ENCODE data around the gene GPR158. TPM values are rescaled to one million over a fixed set of nuclear protein-coding genes. Genes with fewer than 3 reads are reported as not detected.

Gene GPR158
- polyA plus RNA-seq, 4 donors, result 0.24 to 0.33 TPM; not detected in 2

DNA sequence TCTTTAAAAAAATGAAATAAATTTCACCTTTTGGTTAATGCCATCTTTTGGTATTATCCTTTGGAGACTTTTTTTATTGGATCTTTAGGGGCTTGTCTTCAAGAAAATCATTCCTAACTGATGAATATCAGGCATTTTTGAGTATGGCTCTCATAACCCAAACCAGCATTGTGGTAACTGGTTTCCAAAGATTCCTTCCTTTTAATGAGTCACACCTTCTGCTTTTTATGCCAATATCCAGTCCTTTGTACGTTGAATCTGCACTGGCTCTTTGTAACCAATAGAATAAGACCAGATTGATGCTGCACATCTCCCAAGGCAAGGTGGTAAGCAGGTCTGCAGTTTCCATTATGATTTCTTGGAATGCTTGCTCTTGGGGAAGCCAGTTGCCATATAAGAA lies 89.1 kb downstream of the GPR158 start:
- Histone ChIP-seq H3K27me3 (ENCODE audit: control insufficient read depth in 3 of 3, insufficient read depth in 3 of 3, low read length in 3 of 3) (no peaks in the 10 kb centered on the region), H3K4me1 (ENCODE audit: control insufficient read depth in 3 of 3, insufficient read depth in 2 of 3, low read depth in 1 of 3, low read length in 2 of 3) (no peaks in the 10 kb centered on the region), H3K4me3 (ENCODE audit: low read depth in 1 of 3, low read length in 3 of 3) (no peak overlapping the region), H3K9me3 (ENCODE audit: control insufficient read depth in 2 of 2, insufficient read depth in 1 of 2, low read depth in 1 of 2, low read length in 1 of 2) (no peaks in the 10 kb centered on the region), H3K36me3 (ENCODE audit: control insufficient read depth in 3 of 3, insufficient read depth in 2 of 3, low read depth in 1 of 3, low read length in 3 of 3) (no peaks in the 10 kb centered on the region), H3K27ac (ENCODE audit: low read depth in 1 of 3, low read length in 2 of 3) (no peak overlapping the region)
- 6 to 36% (median 27%) methylated on average over 1 of the region's 1 CpG for WGBS, 3 donors
- DNase-seq (no peak), FAIRE-seq (no peak)

DNA sequence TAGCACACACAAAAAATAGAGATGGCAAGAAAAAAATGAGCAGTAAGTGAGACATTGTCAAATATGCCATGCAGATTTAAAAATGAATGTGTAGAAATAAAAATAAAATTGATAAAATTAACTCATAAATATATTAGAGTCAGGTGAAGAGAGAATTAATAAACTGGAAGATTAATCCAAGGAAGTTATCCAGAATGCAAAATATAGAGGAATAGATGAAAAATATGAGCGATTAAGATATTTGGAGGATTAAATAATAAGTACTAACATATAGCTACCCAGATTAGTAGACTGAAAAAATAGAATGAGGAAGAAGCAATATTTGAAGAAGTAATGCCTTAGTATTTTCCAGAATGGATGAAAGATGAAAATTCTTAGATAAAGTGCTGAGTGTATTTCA lies 103.4 kb downstream of the GPR158 start:
- Histone ChIP-seq H3K9me3 (ENCODE audit: control insufficient read depth in 2 of 2, insufficient read depth in 1 of 2, low read depth in 1 of 2, low read length in 1 of 2) (peaks cover 0 to 10% of the 10 kb centered on the region in 2 donors), H3K27me3 (ENCODE audit: control insufficient read depth in 3 of 3, insufficient read depth in 3 of 3, low read length in 3 of 3) (no peaks in the 10 kb centered on the region), H3K36me3 (ENCODE audit: control insufficient read depth in 3 of 3, insufficient read depth in 2 of 3, low read depth in 1 of 3, low read length in 3 of 3) (no peaks in the 10 kb centered on the region), H3K27ac (ENCODE audit: low read depth in 1 of 3, low read length in 2 of 3) (no peak overlapping the region), H3K4me3 (ENCODE audit: low read depth in 1 of 3, low read length in 3 of 3) (no peak overlapping the region), H3K4me1 (ENCODE audit: control insufficient read depth in 3 of 3, insufficient read depth in 2 of 3, low read depth in 1 of 3, low read length in 2 of 3) (no peaks in the 10 kb centered on the region)
- DNase-seq (no peak), FAIRE-seq (peak; percentile 15)
- WGBS, 3 donors, result 89 to 97% (median 95%) methylated on average over 1 of the region's 1 CpG

DNA sequence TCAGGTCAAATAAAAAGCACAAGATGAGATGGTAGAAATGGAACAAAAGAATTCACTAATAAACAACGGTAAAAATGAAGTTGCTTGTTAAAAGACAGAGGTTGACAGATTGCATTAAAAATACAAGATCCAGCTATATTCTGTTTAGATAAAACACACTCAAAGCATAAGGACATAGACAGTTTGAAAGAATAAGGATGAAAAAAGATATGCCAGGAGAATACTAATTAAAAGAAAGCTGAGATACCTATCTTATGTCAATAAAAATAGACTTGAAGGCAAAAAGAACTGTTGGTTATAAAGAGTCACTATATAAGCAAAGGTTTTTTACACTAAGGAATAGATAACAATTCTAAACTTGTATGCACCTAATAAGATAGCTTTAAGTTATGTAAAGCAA lies 105.3 kb downstream of the GPR158 start:
- H3K4me1 ChIP-seq (ENCODE audit: control insufficient read depth in 3 of 3, insufficient read depth in 2 of 3, low read depth in 1 of 3, low read length in 2 of 3), result no peaks in the 10 kb centered on the region
- H3K27ac ChIP-seq (ENCODE audit: low read depth in 1 of 3, low read length in 2 of 3), result no peak overlapping the region
- DNase-seq (no peak), FAIRE-seq (no peak)
- H3K36me3 ChIP-seq (ENCODE audit: control insufficient read depth in 3 of 3, insufficient read depth in 2 of 3, low read depth in 1 of 3, low read length in 3 of 3), result no peaks in the 10 kb centered on the region
- H3K9me3 ChIP-seq (ENCODE audit: control insufficient read depth in 2 of 2, insufficient read depth in 1 of 2, low read depth in 1 of 2, low read length in 1 of 2), result peaks cover 0 to 10% of the 10 kb centered on the region in 2 donors
- H3K4me3 ChIP-seq (ENCODE audit: low read depth in 1 of 3, low read length in 3 of 3), result no peak overlapping the region
- no peaks in the 10 kb centered on the region for H3K27me3 ChIP-seq (ENCODE audit: control insufficient read depth in 3 of 3, insufficient read depth in 3 of 3, low read length in 3 of 3)
- WGBS, 3 donors, result 95 to 98% (median 95%) methylated on average over 1 of the region's 1 CpG

- Histone ChIP-seq H3K27ac (ENCODE audit: low read depth in 1 of 3, low read length in 2 of 3) (no peak overlapping the region), H3K4me1 (ENCODE audit: control insufficient read depth in 3 of 3, insufficient read depth in 2 of 3, low read depth in 1 of 3, low read length in 2 of 3) (no peaks in the 10 kb centered on the region), H3K36me3 (ENCODE audit: control insufficient read depth in 3 of 3, insufficient read depth in 2 of 3, low read depth in 1 of 3, low read length in 3 of 3) (no peaks in the 10 kb centered on the region), H3K4me3 (ENCODE audit: low read depth in 1 of 3, low read length in 3 of 3) (no peak overlapping the region), H3K9me3 (ENCODE audit: control insufficient read depth in 2 of 2, insufficient read depth in 1 of 2, low read depth in 1 of 2, low read length in 1 of 2) (peaks cover 0 to 15% of the 10 kb centered on the region in 2 donors), H3K27me3 (ENCODE audit: control insufficient read depth in 3 of 3, insufficient read depth in 3 of 3, low read length in 3 of 3) (no peaks in the 10 kb centered on the region)
- DNase-seq, result no peak
- WGBS, 3 donors, result 72 to 79% (median 75%) methylated on average over 7 of the region's 7 CpGs
- FAIRE-seq, result no peak
Observed at GRCh38 chr10:25280573-25280972, 105.8 kb downstream of the GPR158 start.

DNA sequence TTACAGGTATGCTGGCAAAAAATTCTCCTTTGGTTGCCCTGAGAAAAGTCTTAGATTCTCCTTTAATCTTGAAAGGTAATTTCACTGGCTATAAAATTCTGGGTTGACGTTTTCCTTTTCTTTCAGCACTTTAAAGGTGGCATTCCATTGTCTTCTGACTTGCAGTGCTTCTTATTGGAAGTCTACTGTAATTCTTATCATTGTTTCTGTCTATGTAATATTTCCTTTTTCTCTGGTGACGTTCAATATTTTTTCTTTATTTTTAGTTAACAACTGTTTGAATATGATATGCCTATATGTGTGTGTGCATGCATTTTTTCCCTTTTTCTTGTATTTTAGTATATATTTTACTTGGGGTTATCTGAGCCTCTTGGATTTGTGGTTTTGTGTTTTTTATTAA lies 111.0 kb downstream of the GPR158 start:
- H3K9me3 ChIP-seq (ENCODE audit: control insufficient read depth in 2 of 2, insufficient read depth in 1 of 2, low read depth in 1 of 2, low read length in 1 of 2), result peaks cover 0 to 5% of the 10 kb centered on the region in 2 donors
- H3K27me3 ChIP-seq (ENCODE audit: control insufficient read depth in 3 of 3, insufficient read depth in 3 of 3, low read length in 3 of 3), result no peaks in the 10 kb centered on the region
- FAIRE-seq, result no peak
- no peaks in the 10 kb centered on the region for H3K36me3 ChIP-seq (ENCODE audit: control insufficient read depth in 3 of 3, insufficient read depth in 2 of 3, low read depth in 1 of 3, low read length in 3 of 3)
- H3K27ac ChIP-seq (ENCODE audit: low read depth in 1 of 3, low read length in 2 of 3), result no peak overlapping the region
- no peak overlapping the region for H3K4me3 ChIP-seq (ENCODE audit: low read depth in 1 of 3, low read length in 3 of 3)
- 66 to 74% (median 67%) methylated on average over 2 of the region's 2 CpGs for WGBS, 3 donors
- H3K4me1 ChIP-seq (ENCODE audit: control insufficient read depth in 3 of 3, insufficient read depth in 2 of 3, low read depth in 1 of 3, low read length in 2 of 3), result no peaks in the 10 kb centered on the region
- no peak for DNase-seq

DNA sequence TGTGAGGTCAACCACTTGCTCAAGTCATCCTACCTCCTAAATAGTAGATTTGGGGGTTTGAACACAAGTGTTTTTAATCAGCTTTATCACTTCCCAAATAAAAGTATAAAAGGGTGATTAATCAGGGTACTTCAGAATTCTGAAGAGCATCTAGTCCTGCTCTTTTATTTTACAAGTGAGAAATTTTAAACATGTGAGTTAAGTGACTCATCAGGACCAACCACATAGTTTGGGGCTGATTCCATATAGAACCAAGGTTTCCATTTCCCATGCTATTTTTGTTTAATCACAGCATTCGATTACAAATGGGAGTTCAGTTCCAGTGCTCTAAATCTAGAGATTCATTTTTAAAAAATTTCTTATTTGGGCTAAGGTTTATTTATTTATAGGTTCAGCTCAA lies 113.4 kb downstream of the GPR158 start:
- Histone ChIP-seq H3K27me3 (ENCODE audit: control insufficient read depth in 3 of 3, insufficient read depth in 3 of 3, low read length in 3 of 3) (no peaks in the 10 kb centered on the region), H3K36me3 (ENCODE audit: control insufficient read depth in 3 of 3, insufficient read depth in 2 of 3, low read depth in 1 of 3, low read length in 3 of 3) (no peaks in the 10 kb centered on the region), H3K4me3 (ENCODE audit: low read depth in 1 of 3, low read length in 3 of 3) (no peak overlapping the region), H3K27ac (ENCODE audit: low read depth in 1 of 3, low read length in 2 of 3) (no peak overlapping the region), H3K4me1 (ENCODE audit: control insufficient read depth in 3 of 3, insufficient read depth in 2 of 3, low read depth in 1 of 3, low read length in 2 of 3) (no peaks in the 10 kb centered on the region), H3K9me3 (ENCODE audit: control insufficient read depth in 2 of 2, insufficient read depth in 1 of 2, low read depth in 1 of 2, low read length in 1 of 2) (peaks cover 0 to 5% of the 10 kb centered on the region in 2 donors)
- FAIRE-seq, result no peak
- 76 to 83% (median 79%) methylated on average over 1 of the region's 1 CpG for WGBS, 3 donors
- no peak for DNase-seq

GRCh38 chr10:25294032-25294926 lies 119.5 kb downstream of the GPR158 start:
- DNase-seq, result no peak
- no peaks in the 10 kb centered on the region for H3K36me3 ChIP-seq (ENCODE audit: control insufficient read depth in 3 of 3, insufficient read depth in 2 of 3, low read depth in 1 of 3, low read length in 3 of 3)
- WGBS, 3 donors, result 73 to 83% (median 82%) methylated on average over 5 of the region's 5 CpGs
- H3K27me3 ChIP-seq (ENCODE audit: control insufficient read depth in 3 of 3, insufficient read depth in 3 of 3, low read length in 3 of 3), result no peaks in the 10 kb centered on the region
- H3K27ac ChIP-seq (ENCODE audit: low read depth in 1 of 3, low read length in 2 of 3), result no peak overlapping the region
- no peak for FAIRE-seq
- H3K4me3 ChIP-seq (ENCODE audit: low read depth in 1 of 3, low read length in 3 of 3), result no peak overlapping the region
- H3K9me3 ChIP-seq (ENCODE audit: control insufficient read depth in 2 of 2, insufficient read depth in 1 of 2, low read depth in 1 of 2, low read length in 1 of 2), result no peaks in the 10 kb centered on the region
- H3K4me1 ChIP-seq (ENCODE audit: control insufficient read depth in 3 of 3, insufficient read depth in 2 of 3, low read depth in 1 of 3, low read length in 2 of 3), result no peaks in the 10 kb centered on the region

DNA sequence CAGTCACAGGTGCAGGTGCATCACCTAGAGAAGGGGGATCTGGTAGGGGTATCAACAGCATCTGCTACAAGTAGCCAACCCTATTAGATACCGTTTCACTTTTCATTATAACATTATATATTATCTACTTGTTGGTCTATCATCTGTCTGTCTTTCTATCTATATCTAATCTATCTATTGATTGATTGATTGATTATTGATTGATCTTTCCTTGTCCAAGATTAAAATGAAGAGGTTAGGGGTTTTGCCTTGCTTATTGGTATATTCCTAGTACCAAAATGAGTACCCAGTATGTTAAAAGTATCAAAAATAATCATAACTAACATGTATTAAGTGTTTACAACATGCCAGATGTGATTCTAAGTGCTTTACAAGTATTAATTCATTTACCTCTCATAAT lies 121.5 kb downstream of the GPR158 start:
- Histone ChIP-seq H3K27ac (ENCODE audit: low read depth in 1 of 3, low read length in 2 of 3) (no peak overlapping the region), H3K9me3 (ENCODE audit: control insufficient read depth in 2 of 2, insufficient read depth in 1 of 2, low read depth in 1 of 2, low read length in 1 of 2) (no peaks in the 10 kb centered on the region), H3K4me1 (ENCODE audit: control insufficient read depth in 3 of 3, insufficient read depth in 2 of 3, low read depth in 1 of 3, low read length in 2 of 3) (no peaks in the 10 kb centered on the region), H3K4me3 (ENCODE audit: low read depth in 1 of 3, low read length in 3 of 3) (no peak overlapping the region), H3K36me3 (ENCODE audit: control insufficient read depth in 3 of 3, insufficient read depth in 2 of 3, low read depth in 1 of 3, low read length in 3 of 3) (no peaks in the 10 kb centered on the region), H3K27me3 (ENCODE audit: control insufficient read depth in 3 of 3, insufficient read depth in 3 of 3, low read length in 3 of 3) (no peaks in the 10 kb centered on the region)
- DNase-seq, result no peak
- no peak for FAIRE-seq
- 71 to 81% (median 73%) methylated on average over 1 of the region's 1 CpG for WGBS, 3 donors

DNA sequence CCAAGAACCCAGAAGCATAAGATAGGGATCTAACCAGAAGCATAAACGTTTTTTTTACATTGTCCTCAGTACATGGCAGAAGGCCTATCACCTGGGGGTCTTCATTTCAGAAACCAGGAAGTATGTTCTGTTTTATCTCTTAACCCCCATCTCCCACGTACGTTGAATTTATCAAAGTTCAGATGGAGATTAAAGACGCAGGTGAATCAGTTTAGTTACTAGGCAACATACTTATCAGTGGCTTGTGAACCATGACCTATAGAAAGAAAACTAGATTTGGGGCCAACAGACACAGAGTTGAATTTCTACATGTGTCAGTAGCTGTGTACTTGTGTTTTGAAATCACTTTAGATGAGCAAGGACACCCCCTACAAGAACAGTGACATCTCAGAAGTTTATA lies 122.7 kb downstream of the GPR158 start:
- Histone ChIP-seq H3K4me3 (ENCODE audit: low read depth in 1 of 3, low read length in 3 of 3) (no peak overlapping the region), H3K27ac (ENCODE audit: low read depth in 1 of 3, low read length in 2 of 3) (no peak overlapping the region), H3K4me1 (ENCODE audit: control insufficient read depth in 3 of 3, insufficient read depth in 2 of 3, low read depth in 1 of 3, low read length in 2 of 3) (no peaks in the 10 kb centered on the region), H3K36me3 (ENCODE audit: control insufficient read depth in 3 of 3, insufficient read depth in 2 of 3, low read depth in 1 of 3, low read length in 3 of 3) (no peaks in the 10 kb centered on the region), H3K27me3 (ENCODE audit: control insufficient read depth in 3 of 3, insufficient read depth in 3 of 3, low read length in 3 of 3) (no peaks in the 10 kb centered on the region), H3K9me3 (ENCODE audit: control insufficient read depth in 2 of 2, insufficient read depth in 1 of 2, low read depth in 1 of 2, low read length in 1 of 2) (no peaks in the 10 kb centered on the region)
- FAIRE-seq (no peak), DNase-seq (peak in 1 of 2 donors; percentile 69)
- WGBS, 3 donors, result 6 to 53% (median 20%) methylated on average over 4 of the region's 4 CpGs
